GM10847 (cell line): Measurements from ENCODE around the gene DNAJB5.

Source experiments
- POLR2A ChIP-seq: IDR thresholded peaks from 2 replicates; pipeline ENCODE4 v1.6.1; 2011; ENCODE audit not compliant: insufficient read length; ENCODE audit errors: extremely low read depth

Gene DNAJB5

GRCh38 chr9:34989003-34989945 is at the start of gene DNAJB5:
Gene DNAJB5, plus strand, starts transcription at chr9:34989745. Its CDS starts 886 bp downstream, at chr9:34990631.
- TF ChIP-seq POLR2A, result peak; percentile 25

- TF ChIP-seq POLR2A, result no peak
These were observed 41.1 kb upstream of the DNAJB5 start for GRCh38 chr9:34948451-34948850.

GRCh38 chr9:34954225-34954624 is 35.3 kb upstream of the DNAJB5 start:
- TF ChIP-seq POLR2A, result no peak

- no peak for TF ChIP-seq POLR2A
These were observed 32.9 kb upstream of the DNAJB5 start for GRCh38 chr9:34956648-34957047.

- no peak for TF ChIP-seq POLR2A
These were observed 31.8 kb upstream of the DNAJB5 start, which contains the start of gene PHF24 for GRCh38 chr9:34957492-34958410. Gene PHF24, plus strand, starts transcription at chr9:34958285. Its CDS starts 13,014 bp downstream, at chr9:34971299.

- TF ChIP-seq POLR2A, result no peak
These were observed 31.0 kb upstream of the DNAJB5 start for GRCh38 chr9:34958411-34958982.

GRCh38 chr9:34959461-34959860 is 30.1 kb upstream of the DNAJB5 start:
- no peak for TF ChIP-seq POLR2A

GRCh38 chr9:34961574-34962490 is 27.7 kb upstream of the DNAJB5 start:
- TF ChIP-seq POLR2A, result no peak

- TF ChIP-seq POLR2A, result no peak
These were observed 27.0 kb upstream of the DNAJB5 start for GRCh38 chr9:34962546-34962945.

GRCh38 chr9:34963552-34963951 is 26.0 kb upstream of the DNAJB5 start:
- no peak for TF ChIP-seq POLR2A

GRCh38 chr9:34964458-34964857 is 25.1 kb upstream of the DNAJB5 start:
- no peak for TF ChIP-seq POLR2A

GRCh38 chr9:34971146-34971811 is 18.3 kb upstream of the DNAJB5 start:
- no peak for TF ChIP-seq POLR2A

- TF ChIP-seq POLR2A, result no peak
These were observed 14.9 kb upstream of the DNAJB5 start for GRCh38 chr9:34974664-34975063.

- TF ChIP-seq POLR2A, result no peak
These were observed 13.1 kb upstream of the DNAJB5 start for GRCh38 chr9:34976441-34976840.
